Nephron (organoid): ENCODE data around the gene ZDHHC4.

Source experiments
- H3K27ac Mint-ChIP-seq, 3 experiments: 2 replicates each; pipeline ENCODE4 v1.8.0; 2020; ENCODE audit warnings: mixed read lengths in 3 of 3, mild to moderate bottlenecking in 2 of 3, moderate library complexity in 1 of 3
- H3K27me3 Mint-ChIP-seq: 2 replicates; pipeline ENCODE4 v1.8.0; 2021; ENCODE audit warnings: low read depth, mild to moderate bottlenecking, moderate library complexity, mixed read lengths
- H3K36me3 Mint-ChIP-seq: 2 replicates; pipeline ENCODE4 v1.8.0; 2020; ENCODE audit warnings: low read depth, mixed read lengths
- H3K4me1 Mint-ChIP-seq: 2 replicates; pipeline ENCODE4 v1.8.0; 2020; ENCODE audit warnings: mixed read lengths
- H3K4me3 Mint-ChIP-seq, 3 experiments: 2 replicates each; pipeline ENCODE4 v1.8.0; 2020; ENCODE audit warnings: mild to moderate bottlenecking in 3 of 3, mixed read lengths in 3 of 3, moderate library complexity in 2 of 3
- H3K9me3 Mint-ChIP-seq: 2 replicates; pipeline ENCODE4 v1.8.0; 2020; ENCODE audit warnings: mixed read lengths
- TF ChIP-seq, protein P1 (sequence below), 3 experiments: fragments of 200-600 bp; sonication (generic); IDR thresholded peaks; one replicate each; pipeline ENCODE4 v1.5.0; 2021; ENCODE audit warnings: antibody characterized with exemption in 3 of 3; ENCODE audit not compliant: unreplicated experiment in 3 of 3

ZDHHC4 gene

DNA sequence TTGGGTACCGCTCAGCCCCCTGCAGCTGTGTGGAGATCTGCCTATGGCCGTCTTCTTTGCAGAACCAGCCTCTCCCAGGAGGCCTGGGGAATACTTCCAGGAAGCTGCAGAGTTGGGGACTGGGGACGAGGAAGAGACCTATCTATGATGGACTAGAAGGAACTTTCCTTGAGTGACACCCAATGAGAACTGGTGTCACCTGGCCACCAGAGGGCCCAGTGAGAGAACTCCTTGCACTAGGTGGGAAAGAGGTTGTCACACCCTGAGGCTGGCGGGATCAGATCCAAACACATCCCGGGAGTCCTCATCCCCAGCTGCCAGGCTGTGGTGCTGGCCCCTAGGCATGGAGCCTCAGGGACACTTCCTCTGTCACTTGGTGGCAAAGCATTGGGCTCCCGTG, 21.1 kb upstream of the ZDHHC4 start:
- no peak overlapping the region for H3K27ac Mint-ChIP-seq
- H3K9me3 Mint-ChIP-seq = no peaks in the 10 kb centered on the region
- no peaks in the 10 kb centered on the region for H3K4me1 Mint-ChIP-seq
- TF ChIP-seq, protein P1, sequence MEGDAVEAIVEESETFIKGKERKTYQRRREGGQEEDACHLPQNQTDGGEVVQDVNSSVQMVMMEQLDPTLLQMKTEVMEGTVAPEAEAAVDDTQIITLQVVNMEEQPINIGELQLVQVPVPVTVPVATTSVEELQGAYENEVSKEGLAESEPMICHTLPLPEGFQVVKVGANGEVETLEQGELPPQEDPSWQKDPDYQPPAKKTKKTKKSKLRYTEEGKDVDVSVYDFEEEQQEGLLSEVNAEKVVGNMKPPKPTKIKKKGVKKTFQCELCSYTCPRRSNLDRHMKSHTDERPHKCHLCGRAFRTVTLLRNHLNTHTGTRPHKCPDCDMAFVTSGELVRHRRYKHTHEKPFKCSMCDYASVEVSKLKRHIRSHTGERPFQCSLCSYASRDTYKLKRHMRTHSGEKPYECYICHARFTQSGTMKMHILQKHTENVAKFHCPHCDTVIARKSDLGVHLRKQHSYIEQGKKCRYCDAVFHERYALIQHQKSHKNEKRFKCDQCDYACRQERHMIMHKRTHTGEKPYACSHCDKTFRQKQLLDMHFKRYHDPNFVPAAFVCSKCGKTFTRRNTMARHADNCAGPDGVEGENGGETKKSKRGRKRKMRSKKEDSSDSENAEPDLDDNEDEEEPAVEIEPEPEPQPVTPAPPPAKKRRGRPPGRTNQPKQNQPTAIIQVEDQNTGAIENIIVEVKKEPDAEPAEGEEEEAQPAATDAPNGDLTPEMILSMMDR (IDR thresholded peaks at IDR 0.05; ENCODE audit: unreplicated experiment in 3 of 3) = no peak
- H3K27me3 Mint-ChIP-seq = peaks cover 11% of the 10 kb centered on the region
- H3K36me3 Mint-ChIP-seq = no peaks in the 10 kb centered on the region
- H3K4me3 Mint-ChIP-seq = no peak overlapping the region

DNA sequence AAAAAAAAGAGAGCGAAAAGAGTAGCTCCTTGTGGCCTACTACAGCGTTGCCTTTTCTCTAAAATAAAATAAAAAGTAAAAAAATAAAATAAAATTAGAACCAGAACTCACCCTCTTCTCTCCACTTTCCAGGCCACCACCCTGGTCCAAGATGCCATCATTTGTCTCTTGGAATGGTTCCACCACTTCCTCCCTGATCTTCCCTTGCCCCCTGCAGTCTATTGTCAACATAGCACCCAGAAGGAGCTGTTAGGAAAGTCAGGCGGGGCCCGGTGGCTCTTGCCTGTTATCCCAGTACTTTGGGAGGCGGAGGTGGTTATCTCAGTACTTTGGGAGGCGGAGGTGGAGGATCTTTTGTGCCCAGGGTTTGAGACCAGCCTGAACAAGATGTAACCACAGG, 18.4 kb upstream of the ZDHHC4 start:
- H3K9me3 Mint-ChIP-seq = no peaks in the 10 kb centered on the region
- TF ChIP-seq, protein P1 (IDR thresholded peaks at IDR 0.05; ENCODE audit: unreplicated experiment in 3 of 3) = peak in 1 of 3 experiments; percentile 23
- peaks cover 11% of the 10 kb centered on the region for H3K27me3 Mint-ChIP-seq
- no peaks in the 10 kb centered on the region for H3K4me1 Mint-ChIP-seq
- no peak overlapping the region for H3K27ac Mint-ChIP-seq
- H3K36me3 Mint-ChIP-seq = no peaks in the 10 kb centered on the region
- H3K4me3 Mint-ChIP-seq = no peak overlapping the region

DNA sequence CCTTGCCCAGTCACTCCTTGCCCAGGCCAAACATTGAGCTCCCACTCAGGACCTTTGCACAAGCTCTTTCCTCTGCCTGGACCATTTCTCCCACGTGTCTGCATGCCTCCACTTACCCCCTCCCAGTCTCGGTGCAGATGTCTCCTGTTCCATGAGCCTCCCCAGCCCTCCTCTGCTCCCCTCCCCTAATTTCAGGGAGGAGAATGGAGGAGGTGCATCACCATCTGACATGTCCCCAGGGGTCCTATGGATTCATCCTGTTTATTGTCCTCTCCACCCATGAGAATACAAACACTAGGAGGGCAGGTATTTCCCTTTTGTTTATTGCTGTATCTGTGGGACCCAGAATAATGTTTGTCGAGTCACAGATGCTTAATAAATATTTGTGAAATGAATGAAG, 17.4 kb upstream of the ZDHHC4 start:
- H3K4me1 Mint-ChIP-seq = no peaks in the 10 kb centered on the region
- no peak overlapping the region for H3K4me3 Mint-ChIP-seq
- H3K9me3 Mint-ChIP-seq = no peaks in the 10 kb centered on the region
- no peaks in the 10 kb centered on the region for H3K36me3 Mint-ChIP-seq
- H3K27ac Mint-ChIP-seq = no peak overlapping the region
- TF ChIP-seq, protein P1 (IDR thresholded peaks at IDR 0.05; ENCODE audit: unreplicated experiment in 3 of 3) = no peak
- H3K27me3 Mint-ChIP-seq = peaks cover 11% of the 10 kb centered on the region

DNA sequence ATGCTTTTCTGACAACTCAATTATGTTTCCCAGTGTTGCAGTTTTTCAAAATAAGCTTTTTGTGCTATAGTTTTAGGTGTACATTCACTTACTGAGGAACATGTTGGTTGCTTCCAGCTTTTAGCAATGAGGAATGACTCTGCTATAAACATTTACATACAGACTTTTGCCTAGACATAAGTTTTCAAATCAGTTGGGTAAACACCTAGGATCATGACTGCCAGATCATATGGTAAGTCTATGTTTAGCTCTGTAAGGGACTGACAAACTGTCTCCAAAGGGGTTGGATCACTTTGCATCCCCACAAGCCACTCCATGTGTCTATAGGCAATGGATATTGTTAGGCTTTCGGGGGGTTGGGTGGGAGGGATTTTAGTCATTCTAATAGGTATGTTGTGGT, 15.1 kb upstream of the ZDHHC4 start:
- peaks cover 5% of the 10 kb centered on the region for H3K27me3 Mint-ChIP-seq
- H3K27ac Mint-ChIP-seq = no peak overlapping the region
- no peak overlapping the region for H3K4me3 Mint-ChIP-seq
- H3K36me3 Mint-ChIP-seq = no peaks in the 10 kb centered on the region
- H3K4me1 Mint-ChIP-seq = no peaks in the 10 kb centered on the region
- TF ChIP-seq, protein P1 (IDR thresholded peaks at IDR 0.05; ENCODE audit: unreplicated experiment in 3 of 3) = no peak
- no peaks in the 10 kb centered on the region for H3K9me3 Mint-ChIP-seq

DNA sequence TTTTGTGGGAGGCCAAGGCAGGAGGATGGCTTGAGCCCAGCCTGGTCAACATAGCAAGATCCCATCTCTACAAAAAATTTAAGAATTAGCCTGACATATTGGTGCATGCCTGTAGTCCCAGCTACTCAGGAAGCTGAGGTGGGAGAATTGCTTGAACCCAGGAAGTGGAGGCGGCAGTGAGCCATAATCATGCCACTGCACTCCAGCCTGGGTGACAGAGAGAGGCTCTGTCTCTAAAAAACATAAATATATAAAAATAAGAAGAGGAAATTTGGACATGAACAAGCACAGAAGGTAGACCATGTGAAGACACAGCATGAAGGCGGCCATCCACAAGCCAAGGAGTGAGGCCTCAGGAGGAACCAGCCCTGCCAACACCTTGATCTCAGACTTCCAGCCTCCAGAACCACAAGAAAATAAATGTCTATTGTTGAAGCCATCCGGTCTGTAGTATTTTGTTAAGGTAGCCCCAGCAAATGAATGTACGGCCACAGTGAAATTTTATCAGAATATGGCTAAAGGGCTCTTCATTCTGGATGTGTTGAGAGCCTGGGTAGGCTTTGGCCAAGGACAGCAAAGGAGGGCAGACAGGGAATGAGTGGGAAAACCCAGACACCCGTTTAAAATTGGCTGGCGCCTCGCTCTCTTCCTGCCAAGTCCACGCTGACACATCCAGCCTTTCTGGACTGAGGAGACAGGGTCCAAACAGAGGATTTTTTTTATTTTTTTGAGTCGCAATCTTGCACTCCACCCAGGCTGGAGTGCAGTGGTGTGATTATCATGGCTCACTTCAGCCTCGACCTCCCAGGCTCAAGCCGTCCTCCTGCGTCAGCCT, 13.1 kb upstream of the ZDHHC4 start:
- H3K36me3 Mint-ChIP-seq = no peaks in the 10 kb centered on the region

More for the DNA sequence above, 13.1 kb upstream of the ZDHHC4 start:
- Mint-ChIP-seq H3K27ac (no peak overlapping the region), H3K4me3 (no peak overlapping the region), H3K4me1 (no peaks in the 10 kb centered on the region), H3K27me3 (no peaks in the 10 kb centered on the region), H3K9me3 (no peaks in the 10 kb centered on the region)
- TF ChIP-seq, protein P1 (IDR thresholded peaks at IDR 0.05; ENCODE audit: unreplicated experiment in 3 of 3) = no peak
